NCI-H526 treated with DMSO at 0.1 percent for 48 hours (cell line): ENCODE measurements around the gene RIC8B.

Source experiments
- DNase-seq: peaks from one replicate; lab custom pipeline; 2025; lab: John Stamatoyannopoulos, UW

RIC8B gene

DNA sequence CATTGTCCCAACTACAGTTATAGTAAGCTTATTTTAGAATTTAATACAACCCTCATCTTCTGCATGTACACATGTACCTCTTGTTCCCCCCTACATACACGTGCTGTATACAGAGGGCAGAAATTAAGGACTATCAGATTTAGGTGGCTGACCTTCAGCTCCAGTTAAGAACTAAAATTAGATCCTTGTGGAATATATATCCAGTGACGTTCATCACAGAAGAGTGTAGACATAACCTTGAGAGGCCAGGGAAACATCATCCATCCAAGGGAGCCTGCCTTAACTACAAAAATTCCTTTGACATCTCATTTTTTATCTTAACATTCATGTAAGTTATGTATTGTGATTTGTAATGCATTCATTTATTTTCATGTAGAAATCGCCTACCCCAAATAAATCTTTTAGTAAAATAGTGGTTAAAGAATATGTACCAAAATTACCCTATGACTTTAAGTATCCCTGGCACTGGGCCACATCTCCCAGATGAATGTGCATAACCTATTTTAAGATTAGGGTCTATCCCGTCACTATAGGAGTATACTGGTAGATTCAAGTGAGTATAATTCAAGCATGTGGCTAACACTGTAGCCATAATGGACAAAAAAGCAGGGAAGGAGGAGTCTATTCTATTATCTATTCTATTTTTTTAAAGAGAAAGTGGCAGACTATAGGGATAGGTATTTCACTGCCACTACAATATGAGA, 27.5 kb downstream of the RIC8B start:
- DNase-seq = no peak

DNA sequence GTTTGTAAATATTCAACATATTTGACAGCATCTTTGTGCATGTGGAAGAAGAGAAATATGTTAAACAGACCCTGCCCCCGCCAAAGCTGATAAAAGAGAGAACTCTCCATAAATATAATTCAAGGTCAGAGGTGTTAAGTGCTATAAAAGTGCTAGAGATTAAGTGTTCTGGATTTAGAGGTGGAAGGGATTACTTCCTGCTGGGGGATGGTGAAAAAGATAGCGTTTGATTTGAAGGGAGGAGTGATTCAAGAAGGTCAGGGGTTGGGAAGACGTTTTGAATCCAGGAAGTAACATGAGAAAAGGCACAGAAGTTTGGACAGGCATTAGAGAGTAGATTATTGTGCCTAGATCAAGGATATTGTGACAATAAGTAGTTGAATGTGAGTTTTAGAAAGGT, 30.2 kb downstream of the RIC8B start:
- DNase-seq = no peak

DNA sequence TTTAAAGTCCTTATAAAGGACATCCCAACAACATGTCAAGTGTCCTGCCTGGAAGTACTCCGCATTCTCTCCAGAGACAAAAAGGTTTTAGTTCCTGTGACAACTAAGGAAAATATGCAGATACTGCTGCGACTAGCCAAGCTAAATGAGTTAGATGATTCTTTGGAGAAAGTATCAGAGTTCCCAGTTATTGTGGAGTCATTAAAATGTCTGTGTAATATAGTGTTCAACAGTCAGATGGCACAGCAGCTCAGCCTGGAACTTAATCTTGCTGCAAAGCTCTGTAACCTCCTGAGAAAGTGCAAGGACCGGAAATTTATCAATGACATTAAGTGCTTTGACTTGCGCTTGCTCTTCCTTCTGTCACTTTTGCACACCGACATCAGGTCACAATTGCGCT, 40.2 kb downstream of the RIC8B start:
- no peak for DNase-seq

DNA sequence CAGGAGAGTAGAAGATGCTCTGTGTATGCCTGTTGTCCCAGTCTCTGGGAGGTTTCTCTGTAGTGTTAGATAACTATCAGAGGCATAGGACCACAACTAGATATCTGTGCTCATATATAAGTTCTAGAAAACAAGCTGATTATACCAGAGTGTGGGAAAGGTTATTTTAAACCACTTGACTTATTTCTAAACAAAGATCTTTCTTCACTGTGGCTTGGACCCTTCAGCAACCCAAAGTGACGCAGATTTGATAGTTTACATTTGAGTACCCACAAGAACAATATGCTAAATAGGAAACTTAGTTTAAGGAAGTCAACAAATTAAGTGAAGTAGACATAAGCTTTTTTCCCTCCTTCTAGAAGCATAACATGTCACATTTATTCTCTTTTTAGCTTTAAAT, 41.3 kb downstream of the RIC8B start:
- DNase-seq = no peak

DNA sequence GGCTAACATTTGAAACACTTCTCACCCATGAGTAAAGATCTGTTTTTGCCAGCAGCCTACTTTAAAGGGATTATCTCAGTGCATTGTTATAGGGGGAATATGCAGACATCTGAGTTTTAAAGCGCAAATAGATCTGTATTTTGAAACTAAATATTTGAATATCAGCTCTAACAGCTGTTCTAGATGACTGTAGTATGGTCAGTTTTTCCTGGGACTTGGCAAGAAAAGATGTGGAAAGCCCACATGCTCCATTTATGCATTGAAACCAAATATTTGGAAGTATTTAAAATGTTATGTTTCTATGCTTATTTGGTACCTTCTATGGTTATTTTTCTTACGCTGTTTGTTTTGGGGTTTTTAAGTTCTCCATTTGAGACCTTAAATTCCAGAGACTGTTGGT, 41.7 kb downstream of the RIC8B start:
- DNase-seq = no peak

DNA sequence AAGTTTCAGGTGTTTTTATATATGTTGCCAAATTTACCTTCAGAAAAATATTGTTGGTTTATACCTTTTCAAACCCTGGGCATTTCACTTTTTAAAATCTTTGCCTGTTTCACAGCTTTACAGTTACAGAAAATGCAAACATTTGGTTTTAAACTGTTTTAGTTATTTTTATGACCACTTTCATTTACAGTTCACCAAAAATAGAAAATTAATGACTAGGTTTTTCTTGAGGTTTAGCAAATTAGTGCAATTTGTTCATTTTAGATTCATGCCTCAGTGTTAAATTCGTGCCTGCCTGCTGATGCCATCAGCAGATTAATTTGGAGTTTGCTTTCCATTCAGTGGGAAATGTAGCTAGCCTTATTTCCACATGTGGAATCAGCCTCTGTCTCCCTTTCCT, 45.5 kb downstream of the RIC8B start:
- DNase-seq = no peak

DNA sequence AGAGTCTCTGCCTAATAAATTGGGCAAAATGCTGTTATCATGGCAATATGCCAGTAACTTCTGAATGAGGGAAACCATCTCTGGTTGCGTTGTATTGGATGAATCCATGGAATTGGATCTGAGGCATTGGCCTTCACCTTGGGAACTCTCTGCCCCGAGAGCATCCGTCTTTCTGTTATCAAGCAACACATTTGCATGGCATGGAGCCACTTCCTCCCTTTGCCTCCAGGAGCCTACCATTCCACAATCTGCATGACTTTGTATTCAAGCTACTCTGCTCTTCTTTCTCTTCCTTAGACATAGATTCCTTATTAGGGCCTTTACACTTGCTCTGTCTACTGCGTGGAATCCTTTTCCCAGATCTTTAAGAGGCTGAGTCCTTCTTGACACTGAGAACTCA, 57.2 kb downstream of the RIC8B start:
- DNase-seq = no peak

DNA sequence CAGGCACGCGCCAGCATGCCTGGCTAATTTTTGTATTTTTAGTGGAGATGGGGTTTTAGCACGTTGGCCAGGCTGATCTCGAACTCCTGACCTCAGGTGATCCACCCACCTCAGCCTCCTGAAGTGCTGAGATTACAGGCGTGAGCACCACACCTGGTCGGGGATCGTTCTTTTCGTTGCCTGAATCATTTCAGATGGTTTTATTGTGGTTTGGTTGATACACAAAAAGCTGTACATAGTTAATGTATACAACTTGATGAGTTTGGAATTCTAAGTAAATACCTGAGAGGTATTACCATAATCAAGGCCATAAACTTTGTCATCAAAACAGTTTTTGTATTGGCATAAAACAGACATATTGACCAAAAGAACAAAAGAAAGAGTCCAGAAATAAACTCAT, 63.3 kb downstream of the RIC8B start:
- no peak for DNase-seq

DNA sequence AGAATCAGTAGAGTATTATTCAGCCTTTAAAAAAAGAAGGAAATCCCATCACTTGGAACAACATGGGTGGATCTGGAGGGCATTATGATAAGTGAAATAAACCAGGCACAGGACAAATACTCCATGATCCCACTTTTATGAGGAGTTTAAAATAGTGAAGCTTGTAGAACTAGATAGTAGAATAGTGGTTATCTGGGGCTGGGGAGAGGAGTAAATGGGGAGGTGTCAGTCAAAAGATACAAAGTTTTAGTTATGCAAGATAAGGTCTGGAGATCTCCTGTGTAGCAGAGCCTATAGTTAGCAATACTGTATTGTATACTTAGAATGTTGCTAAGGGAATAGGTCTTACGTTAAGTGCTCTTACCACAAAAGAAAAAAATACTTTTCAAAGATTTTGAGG, 64.9 kb downstream of the RIC8B start:
- DNase-seq = no peak

DNA sequence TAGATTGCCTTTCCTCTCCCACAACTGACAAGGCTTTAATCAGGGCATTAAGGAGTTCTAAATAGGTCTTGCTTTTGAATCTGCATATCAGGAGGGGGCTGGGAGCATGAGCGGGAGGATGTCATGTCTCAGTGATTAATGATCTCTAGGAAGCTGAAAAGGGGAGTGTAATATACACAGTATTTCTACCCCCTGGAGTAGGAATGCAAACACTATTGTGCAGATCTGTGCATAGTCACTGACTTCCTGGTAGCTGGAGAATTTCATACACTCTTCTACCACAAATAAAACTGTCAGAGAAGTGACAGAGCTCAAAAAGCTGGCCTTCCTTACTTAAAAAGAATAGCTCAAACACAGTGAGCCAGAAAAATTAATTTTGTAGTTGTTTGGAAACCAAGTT, 65.8 kb downstream of the RIC8B start:
- no peak for DNase-seq

DNA sequence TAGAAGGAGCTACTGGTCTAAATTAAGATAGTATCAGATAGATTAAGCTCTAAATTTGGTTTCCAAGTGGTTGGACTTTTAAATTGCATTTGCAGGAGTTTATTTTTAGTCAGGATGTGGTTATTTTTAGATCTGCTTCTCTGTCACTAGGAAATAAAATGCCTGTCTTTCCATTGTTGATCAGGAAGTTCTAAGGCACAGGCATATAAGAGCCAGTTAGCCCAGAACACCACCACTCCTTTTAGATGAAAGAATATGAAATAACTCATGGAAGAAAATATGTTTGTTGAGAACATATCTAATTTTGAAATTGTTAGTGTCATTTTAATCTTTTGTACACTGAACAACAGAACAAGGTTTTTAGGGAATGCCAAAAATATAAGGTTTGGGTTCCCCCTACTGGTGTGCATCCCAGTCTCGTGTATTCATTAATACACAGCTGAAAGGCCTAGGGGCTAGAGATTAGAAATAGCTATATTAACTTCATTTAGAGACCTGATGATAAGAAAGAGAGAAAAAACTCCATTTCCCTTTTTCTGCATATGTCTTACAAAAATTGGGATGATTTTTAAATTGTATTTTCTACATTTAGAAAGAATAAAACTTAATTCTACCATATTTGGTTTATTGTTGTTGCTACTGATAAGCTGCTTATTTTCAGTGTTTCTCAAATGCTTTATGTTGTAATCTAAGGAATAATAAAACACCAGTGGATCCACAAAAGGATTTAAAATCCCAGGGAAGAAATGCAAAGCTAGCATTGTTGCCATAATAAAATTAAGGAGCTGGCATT, 67.2 kb downstream of the RIC8B start:
- peak; percentile 25 for DNase-seq

DNA sequence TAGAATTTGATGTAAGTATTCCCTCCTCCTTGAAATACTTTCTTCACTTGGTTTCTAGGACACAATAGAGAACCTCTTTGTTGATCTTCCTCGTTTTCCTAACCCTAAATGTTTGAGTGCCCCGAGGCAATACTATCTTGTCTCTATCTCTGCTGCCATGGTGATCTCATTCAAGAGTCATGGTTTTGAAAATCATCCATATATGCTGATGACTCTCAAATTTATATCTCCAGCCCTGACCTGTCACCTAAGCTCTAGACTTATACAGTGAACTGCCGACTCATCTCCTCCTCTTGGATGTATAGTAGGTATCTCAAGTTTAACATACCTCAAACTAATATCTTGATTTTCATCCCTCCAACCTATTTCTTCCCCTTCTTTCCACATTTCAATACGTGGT, 71.4 kb downstream of the RIC8B start:
- DNase-seq = no peak

DNA sequence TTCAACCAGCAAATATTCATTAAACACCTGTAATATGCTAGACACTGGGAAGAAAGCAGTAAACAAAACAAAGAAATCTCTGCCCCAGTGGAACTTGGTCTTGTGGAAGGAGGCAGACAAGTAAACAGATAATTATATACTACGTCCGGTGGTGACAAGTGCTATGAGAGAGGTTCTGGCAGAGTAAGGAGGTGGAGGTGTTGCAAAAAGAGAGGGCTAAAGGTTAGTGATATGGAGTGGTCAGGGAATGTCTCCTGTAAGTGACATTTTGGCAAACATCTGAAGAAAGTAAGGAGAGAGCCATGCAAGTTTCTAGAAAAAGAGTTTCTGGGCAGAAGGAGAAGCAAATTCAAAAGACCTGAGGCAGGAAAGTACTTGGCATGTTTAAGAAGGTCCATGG, 73.4 kb downstream of the RIC8B start:
- DNase-seq = no peak

DNA sequence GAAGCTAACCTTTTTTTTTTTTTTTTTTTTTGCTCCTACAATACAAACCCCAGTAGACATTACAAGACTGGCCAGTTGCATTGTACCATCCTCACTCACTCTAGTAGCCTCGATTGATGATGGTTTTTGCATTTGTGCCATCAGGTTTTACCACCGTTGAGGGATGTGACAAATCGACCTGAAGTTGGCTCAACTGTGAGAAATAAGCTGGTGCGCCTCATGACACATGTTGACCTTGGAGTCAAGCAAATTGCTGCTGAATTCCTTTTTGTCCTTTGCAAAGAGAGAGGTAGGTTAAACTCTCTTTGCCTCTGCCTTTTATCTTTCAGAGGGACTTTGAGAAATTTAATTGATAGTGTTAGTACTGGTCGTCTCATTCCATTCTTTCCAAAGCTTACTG, 76.8 kb downstream of the RIC8B start:
- DNase-seq = no peak

DNA sequence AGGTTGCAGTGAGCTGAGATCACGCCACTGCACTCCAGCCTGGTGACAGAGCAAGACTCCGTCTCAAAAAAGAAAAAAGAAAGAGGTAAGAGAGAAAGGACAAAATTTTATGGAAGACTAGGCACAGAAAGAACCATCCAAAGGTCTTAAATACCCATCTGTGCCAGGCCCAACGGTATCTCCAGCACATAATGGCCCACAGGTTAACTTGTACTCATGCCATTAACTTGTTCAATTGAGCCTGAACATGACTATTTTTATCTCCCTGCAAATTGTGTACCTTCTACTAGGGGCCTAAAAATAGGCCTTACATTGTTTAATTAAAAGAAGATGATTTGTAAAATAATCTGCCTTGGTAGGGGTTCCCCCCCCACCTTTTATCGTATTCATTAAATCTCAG, 80.2 kb downstream of the RIC8B start:
- DNase-seq = no peak

DNA sequence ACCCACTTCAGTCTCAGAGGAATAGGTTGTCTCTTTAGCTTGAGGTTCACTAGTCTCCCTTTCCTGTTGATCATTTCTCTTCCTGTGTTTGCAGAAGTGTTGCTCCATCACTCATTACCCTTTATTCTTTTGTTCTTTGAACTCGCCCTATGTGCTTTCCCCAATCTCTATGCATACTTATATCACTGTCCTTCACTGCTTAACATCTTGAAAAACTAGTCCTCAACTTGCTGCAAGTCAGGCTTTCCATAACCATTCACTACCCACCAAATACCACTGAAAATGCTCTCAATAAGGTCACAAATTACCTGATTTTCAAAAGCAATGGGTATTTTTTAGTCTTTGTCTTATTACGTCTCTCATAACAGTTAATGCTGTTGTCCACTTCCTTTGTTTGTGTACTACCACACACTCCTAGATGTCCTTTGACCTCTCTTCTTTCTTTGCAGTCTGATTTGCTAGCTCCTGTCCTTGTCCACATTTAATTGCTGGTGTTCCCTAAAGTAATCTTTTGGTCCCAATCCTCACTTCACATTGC, 80.8 kb downstream of the RIC8B start:
- no peak for DNase-seq

DNA sequence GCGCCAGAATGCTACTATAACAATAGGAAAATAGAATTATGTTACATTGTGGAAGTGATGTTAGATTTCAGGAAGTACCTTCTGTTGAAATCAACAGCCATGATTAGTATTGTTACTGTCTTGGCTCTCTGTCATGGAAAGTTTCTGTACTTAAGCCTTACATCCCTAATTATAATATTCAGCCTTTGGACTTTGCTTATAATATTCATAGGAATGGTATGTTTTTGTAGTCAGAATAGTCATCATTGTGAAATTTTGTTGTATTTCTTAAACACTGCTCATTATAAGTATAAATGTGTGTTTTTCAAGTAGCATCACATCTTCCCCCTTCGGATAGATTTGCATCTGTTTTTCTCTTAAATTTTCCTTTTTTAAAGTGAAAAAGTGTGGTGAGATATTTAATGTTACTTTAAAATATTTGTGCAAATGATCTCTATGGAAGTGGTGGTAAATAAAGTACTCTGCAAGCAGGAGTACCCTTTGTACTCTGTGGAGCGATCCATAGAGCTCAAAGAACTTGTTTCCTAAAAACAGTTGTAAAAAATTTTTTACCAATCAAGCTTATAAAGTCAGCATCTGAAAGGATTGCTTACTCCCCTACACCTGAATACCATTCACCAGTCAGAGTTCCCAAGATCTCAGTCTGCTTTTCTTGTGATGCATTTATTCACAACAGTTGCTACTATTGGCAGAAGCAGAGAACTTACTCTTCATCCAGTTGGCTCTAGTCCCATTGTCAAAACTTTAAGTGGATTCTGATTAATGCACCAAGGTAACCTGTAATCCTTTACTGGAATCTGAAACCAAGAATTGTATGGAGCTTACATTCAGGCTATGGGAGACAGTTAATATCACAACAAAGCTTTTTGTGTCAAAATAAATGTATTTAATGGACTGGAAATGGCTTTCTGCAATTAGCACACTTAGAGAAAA, 87.8 kb downstream of the RIC8B start:
- DNase-seq = no peak

DNA sequence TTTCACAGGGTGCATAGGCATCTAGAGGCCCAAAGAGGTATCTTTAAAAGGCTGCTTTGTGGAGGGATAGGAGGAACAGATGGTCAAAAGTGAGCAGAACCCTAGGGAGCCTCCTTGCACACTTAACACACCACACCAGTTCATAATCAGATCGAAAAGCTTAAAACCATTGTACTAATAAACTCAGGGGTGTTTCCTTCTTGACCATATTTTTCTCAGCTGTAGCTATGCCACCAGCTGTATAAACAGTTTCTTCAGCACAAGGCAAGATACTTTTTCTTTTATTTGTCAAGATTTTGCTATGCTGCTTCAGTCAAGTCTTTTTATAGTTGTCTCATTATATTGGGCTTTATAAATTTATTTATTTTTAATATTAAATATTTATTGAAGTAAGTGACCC, 88.7 kb downstream of the RIC8B start:
- DNase-seq = no peak

DNA sequence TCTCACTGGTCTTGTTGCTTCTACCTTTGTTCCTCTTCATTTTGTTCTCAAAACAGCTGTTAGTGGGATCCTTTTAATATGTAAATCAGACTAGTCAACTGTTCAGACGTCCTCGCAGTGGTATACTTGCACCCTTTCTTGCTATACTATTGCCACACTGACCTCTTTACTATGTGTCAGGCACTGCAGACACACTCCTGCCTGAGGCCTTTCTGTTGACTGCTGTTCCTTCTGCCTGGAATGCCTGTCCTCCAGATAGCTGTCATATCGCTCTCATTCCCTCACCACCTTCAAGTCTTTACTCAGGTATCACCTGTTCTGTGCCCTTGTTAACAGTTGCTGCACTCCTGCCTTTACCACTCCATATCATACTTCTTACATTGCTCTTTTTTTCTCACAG, 91.2 kb downstream of the RIC8B start:
- no peak for DNase-seq

DNA sequence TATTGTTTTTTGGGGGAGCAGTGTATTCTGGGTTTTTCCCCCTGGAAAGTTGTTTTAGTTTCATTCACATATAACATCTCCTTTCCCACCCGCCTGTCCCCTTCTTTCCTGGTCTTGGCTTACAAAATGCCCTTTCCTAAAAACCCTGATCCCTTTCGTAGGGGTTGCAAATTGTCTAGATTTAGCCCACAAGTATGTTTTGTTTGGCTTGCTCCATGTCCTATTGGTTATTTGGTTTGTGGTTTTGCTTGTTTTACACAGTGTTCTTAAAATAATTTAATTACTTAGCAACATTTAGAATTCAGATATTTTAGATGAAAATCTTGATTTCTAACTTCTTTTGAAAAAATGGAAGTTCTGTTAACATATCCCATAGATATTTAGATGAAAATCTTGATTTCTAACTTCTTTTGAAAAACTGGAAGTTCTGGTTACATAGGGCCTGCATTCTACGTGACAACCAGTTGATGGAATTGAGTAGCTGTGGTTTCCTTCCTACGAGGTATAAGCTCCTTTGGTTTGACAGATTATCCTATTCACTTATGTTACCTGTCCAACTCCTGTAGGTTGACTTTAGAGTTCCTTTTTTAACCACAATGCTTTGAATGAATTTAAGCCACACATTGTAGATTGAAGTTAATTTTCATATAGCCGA, 92.1 kb downstream of the RIC8B start:
- DNase-seq = no peak

DNA sequence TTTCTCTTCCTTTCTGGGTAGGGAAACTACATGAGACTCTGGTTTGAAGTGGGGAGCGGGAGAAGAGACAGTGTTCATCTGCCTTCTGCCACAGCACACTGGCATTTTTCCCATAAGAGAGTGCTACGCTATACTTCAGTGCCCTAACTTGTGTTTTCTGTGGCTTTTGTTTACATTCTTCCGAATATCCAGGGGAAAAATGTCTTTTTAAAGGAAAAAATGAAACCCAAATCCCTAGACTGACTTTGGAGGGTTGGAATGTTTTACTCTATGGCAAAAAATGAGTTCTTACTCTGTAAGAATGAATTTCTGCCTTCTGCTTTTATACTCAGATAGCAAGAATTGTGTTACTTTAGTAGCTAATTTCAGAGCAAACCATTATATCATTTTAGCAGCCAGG, 93.2 kb downstream of the RIC8B start:
- no peak for DNase-seq
